Activated CD8-positive, alpha-beta memory T cell treated with anti-CD3 and anti-CD28 coated beads for 48 hours (primary cell): ENCODE data around the gene ADM.

Source experiments
- DNase-seq, 3 experiments: peaks; one replicate each; pipeline ENCODE4 v3.0.0-alpha.2; 2020; ENCODE audit warnings: low read depth in 2 of 3, low spot score in 2 of 3

The ADM gene

GRCh38 chr11:10289765-10290380 lies 15.0 kb upstream of the ADM start:
- DNase-seq: no peak

GRCh38 chr11:10291801-10292638 lies 12.9 kb upstream of the ADM start:
- no peak for DNase-seq

DNA sequence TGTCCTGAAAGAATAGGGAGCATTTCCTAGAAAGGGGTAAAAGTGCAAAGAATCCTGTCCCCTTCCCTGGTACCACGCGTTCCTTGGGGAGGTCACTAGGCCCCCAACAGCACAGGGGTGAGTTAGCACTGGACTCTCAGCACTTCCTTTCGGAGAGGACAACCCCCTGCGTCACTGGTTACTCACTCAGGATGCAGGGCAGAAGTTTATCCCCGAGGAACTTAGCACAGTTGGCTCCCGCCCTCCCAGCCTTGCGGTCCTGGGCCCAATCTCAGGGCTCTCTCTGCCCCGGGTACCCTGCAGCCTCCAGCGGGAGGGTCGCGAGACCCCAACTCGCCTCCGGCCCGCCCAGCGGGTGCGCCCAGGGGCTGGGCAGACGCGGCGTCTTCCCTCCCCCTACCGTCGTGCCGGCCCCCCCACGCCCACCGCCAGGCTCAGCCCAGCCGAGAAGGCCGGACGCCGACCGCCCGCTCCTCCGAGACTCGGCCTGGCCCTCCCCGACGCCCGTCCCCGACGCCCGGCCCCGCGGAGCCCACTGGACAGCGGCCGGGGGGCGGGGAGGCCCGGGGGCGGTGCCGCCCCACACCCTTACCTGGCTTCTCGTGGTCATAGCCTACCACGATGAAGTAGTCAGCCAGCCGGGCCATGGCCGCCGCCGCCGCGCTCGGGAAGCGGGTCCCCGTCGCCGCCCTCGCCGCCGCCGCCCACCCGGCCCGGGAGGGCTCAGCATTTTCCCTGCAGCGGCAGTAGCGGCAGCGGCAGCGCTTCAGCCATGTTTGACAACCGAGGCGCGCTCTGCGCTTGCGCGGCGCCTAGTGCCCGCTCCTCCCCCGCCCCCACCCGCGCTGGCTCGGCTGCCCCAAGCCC lies 11.2 kb upstream of the ADM start, which contains the start of gene SBF2:
Gene SBF2 (minus strand): TSS at position 797 of the 867 bp plus-strand sequence. CDS start 150 bp downstream, at position 647.
- DNase-seq: peak in 2 of 3 experiments; percentile 51 to 62

DNA sequence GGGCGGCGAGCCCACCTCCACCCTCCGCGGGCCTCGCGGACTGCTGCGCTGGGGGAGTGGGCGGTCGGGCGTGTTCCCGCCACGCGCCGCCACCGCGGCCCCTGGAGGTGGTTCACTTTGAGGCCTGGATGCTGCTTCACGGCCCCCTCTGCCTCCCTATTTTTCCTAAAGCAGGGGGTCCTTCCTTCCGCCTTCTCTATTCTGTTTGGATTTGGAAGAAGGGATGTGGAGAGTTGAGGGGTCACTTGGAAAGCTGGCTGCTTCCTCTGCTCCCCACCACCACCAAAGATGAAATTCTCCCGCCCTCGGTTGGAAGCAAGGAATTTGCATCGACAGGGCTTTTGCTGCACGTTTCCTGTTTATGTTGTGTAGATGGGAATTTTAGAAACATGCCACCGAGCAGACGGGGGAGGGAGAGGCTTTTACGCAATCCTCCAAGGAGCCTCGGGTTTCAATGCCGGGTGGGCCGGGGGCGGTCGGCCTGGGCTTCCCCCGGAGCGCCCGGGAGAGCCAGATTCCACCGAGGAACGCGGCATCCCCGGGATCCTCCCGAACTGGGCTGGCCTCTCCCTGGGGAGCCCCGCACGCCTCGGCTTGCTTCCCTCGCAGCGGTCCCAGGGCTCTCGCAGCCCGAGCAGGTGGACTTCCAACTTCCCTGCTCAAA lies 10.5 kb upstream of the ADM start:
- DNase-seq: no peak

GRCh38 chr11:10295064-10295901 lies 9.6 kb upstream of the ADM start:
- no peak for DNase-seq

DNA sequence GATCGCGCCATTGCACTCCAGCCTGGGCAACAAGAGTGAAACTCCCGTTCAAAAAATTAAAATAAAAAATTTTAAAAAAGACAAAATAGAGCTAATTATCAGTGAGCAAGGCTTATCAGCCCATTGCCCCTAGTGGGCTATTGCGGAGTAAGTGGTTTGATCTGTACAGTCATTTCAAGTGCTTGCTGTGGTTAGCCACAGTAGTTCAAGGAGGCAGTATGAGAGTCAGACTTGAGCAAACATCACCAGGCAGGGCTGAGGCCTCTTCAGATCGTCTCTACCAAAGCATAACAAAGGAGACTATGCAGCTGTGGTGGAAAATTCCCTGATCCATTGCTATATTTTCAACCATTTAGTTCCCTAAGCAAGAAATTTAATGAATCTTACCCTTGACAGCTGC lies 6.5 kb upstream of the ADM start:
- DNase-seq: no peak

DNA sequence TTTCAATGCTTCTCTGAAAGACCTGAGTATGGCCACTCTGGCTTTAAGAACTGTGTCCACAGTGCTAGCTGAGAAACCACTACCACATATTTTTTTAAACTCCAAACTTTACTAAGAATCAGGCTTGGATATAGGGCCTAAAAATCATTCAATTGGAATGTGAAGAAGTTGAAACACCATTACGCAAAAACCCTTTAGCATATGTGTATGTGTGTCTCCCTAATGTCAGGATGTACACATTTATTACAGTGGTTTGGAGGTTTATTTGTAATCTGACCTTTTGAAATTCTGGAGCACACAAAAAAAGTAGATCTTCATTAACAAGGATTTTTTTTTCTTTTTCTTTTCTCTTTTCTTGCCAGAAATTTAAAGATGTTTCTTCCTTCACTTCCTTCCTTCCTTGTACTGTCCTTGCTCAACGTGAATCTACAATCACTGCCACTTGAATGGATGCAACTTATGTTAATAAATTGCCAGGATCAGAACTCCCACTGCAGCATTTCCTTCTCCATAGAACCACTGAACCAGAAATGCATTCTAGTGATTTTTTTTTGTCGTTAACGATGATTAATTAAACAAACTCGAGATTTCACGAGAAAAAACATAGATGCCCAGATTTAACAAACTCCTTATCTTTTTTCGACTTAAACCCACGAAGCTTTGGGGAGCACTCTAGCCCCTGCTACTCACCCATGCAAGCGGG lies 3.1 kb upstream of the ADM start:
- no peak for DNase-seq

DNA sequence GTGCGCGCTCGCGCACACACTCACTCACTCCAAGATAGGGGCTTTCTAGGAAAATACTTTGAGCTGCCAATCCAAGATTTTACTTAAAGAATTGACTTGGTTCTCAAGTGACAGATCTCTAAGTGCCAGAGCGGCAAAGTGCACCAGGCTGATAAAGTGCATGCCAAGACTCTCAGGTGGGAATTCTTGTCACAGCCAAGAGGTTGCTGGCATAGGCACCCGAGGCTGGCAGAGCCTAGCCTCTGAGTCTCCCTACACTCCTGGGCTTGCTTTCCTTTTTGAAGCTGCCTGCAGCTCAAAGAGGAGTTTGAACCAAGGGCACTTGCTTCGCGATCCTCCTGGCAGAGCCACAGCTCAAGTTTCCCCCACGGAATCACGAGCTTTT lies 2.5 kb upstream of the ADM start:
- DNase-seq: no peak

GRCh38 chr11:10302744-10303557 lies 1.9 kb upstream of the ADM start:
- DNase-seq: no peak

GRCh38 chr11:10303558-10304363 lies 1.1 kb upstream of the ADM start:
- no peak for DNase-seq

- no peak for DNase-seq
These were observed 540 bp downstream of the ADM start for GRCh38 chr11:10305262-10305963.

- DNase-seq: no peak
These were observed 1.4 kb downstream of the ADM start for GRCh38 chr11:10305964-10306918.

DNA sequence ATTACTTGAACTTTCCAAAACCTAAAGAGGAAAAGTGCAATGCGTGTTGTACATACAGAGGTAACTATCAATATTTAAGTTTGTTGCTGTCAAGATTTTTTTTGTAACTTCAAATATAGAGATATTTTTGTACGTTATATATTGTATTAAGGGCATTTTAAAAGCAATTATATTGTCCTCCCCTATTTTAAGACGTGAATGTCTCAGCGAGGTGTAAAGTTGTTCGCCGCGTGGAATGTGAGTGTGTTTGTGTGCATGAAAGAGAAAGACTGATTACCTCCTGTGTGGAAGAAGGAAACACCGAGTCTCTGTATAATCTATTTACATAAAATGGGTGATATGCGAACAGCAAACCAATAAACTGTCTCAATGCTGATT lies 2.1 kb downstream of the ADM start:
- DNase-seq: no peak

- DNase-seq: peak; percentile 70 to 83 (median 81)
These were observed 2.7 kb downstream of the ADM start for GRCh38 chr11:10307400-10308200.

- DNase-seq: no peak
These were observed 3.5 kb downstream of the ADM start for GRCh38 chr11:10308201-10308954.
